HK-2 (cell line): ENCODE data around the gene HMOX1.
"Not testable (repeated sequence)": the region's sequence is repeated elsewhere in the genome, so short reads cannot be mapped to it uniquely, and the experiment has no call there.

Experiments used
- DNase-seq: peaks from one replicate; pipeline ENCODE4 v3.0.0-alpha.2; 2018; ENCODE audit not compliant: unreplicated experiment

The HMOX1 gene

GRCh38 chr22:35350539-35351503, 30.1 kb upstream of the HMOX1 start:
- peak; percentile 92 for DNase-seq

- peak; percentile 26 for DNase-seq
Observed at GRCh38 chr22:35352214-35353111, 28.4 kb upstream of the HMOX1 start.

- no peak for DNase-seq
Observed at GRCh38 chr22:35353318-35353717, 27.6 kb upstream of the HMOX1 start.

- DNase-seq: no peak
Observed at GRCh38 chr22:35354068-35354467, 26.8 kb upstream of the HMOX1 start.

- peak; percentile 47 for DNase-seq
Observed at GRCh38 chr22:35357883-35358621, 22.8 kb upstream of the HMOX1 start.

- no peak for DNase-seq
Observed at GRCh38 chr22:35359380-35360065, 21.4 kb upstream of the HMOX1 start.

GRCh38 chr22:35361001-35361558, 19.8 kb upstream of the HMOX1 start:
- no peak for DNase-seq

- DNase-seq: no peak
Observed at GRCh38 chr22:35363566-35364086, 17.3 kb upstream of the HMOX1 start.

- not testable (repeated sequence) for DNase-seq
Observed at GRCh38 chr22:35364230-35364629, 16.7 kb upstream of the HMOX1 start.

GRCh38 chr22:35367331-35367886, 13.5 kb upstream of the HMOX1 start:
- DNase-seq: no peak

GRCh38 chr22:35368386-35368785, 12.5 kb upstream of the HMOX1 start:
- no peak for DNase-seq

- DNase-seq: no peak
Observed at GRCh38 chr22:35369996-35370395, 10.9 kb upstream of the HMOX1 start.

GRCh38 chr22:35373781-35374180, 7.1 kb upstream of the HMOX1 start:
- DNase-seq: no peak

- DNase-seq: no peak
Observed at GRCh38 chr22:35375031-35375430, 5.9 kb upstream of the HMOX1 start.

- no peak for DNase-seq
Observed at GRCh38 chr22:35375526-35375925, 5.4 kb upstream of the HMOX1 start.

- DNase-seq: peak; percentile 91
Observed at GRCh38 chr22:35376728-35377472, 4.0 kb upstream of the HMOX1 start.

- DNase-seq: no peak
Observed at GRCh38 chr22:35377735-35378134, 3.2 kb upstream of the HMOX1 start.

- DNase-seq: no peak
Observed at GRCh38 chr22:35378621-35379020, 2.3 kb upstream of the HMOX1 start.

- no peak for DNase-seq
Observed at GRCh38 chr22:35379146-35379993, 1.5 kb upstream of the HMOX1 start.
